DOHH2 (cell line): ENCODE results near the gene C2CD3.

Source experiments
- CTCF ChIP-seq: fragments of 200-600 bp; sonication (generic); IDR thresholded peaks from one replicate; pipeline ENCODE4 v1.5.1; 2014; ENCODE audit warnings: antibody characterized with exemption, mild to moderate bottlenecking, low read depth, low read length; ENCODE audit not compliant: poor library complexity, severe bottlenecking
- EZH2phosphoT487 ChIP-seq: fragments of 200-600 bp; sonication (generic); IDR thresholded peaks from 2 replicates; pipeline ENCODE4 v1.6.1; 2017; ENCODE audit warnings: borderline replicate concordance, mild to moderate bottlenecking, antibody characterized with exemption, low read length, moderate library complexity, mixed read lengths

GRCh38 chr11:73969991-73970800 is 200.6 kb downstream of the C2CD3 start:
- no peak for TF ChIP-seq CTCF
- no peak for TF ChIP-seq EZH2phosphoT487
